Osteocyte (in vitro differentiated cells): ENCODE data around the gene FLACC1. TPM values are rescaled to one million over a fixed set of nuclear protein-coding genes. Genes with fewer than 3 reads are reported as not detected.

Experiments used
- DNase-seq: peaks from one replicate; pipeline ENCODE4 v3.0.0; 2021; ENCODE audit warnings: mixed read lengths; ENCODE audit not compliant: unreplicated experiment; ENCODE audit errors: extremely low spot score
- H3K27ac Mint-ChIP-seq: one replicate; pipeline ENCODE4 v1.8.0; 2021; ENCODE audit warnings: mild to moderate bottlenecking, mixed read lengths; ENCODE audit not compliant: unreplicated experiment
- H3K27me3 Mint-ChIP-seq: one replicate; pipeline ENCODE4 v1.8.0; 2021; ENCODE audit warnings: mixed read lengths; ENCODE audit not compliant: unreplicated experiment
- H3K36me3 Mint-ChIP-seq: one replicate; pipeline ENCODE4 v1.8.0; 2021; ENCODE audit warnings: mixed read lengths; ENCODE audit not compliant: unreplicated experiment
- H3K4me1 Mint-ChIP-seq: one replicate; pipeline ENCODE4 v1.8.0; 2021; ENCODE audit warnings: mixed read lengths; ENCODE audit not compliant: unreplicated experiment
- H3K4me3 Mint-ChIP-seq: one replicate; pipeline ENCODE4 v1.8.0; 2021; ENCODE audit warnings: mild to moderate bottlenecking, moderate library complexity, mixed read lengths; ENCODE audit not compliant: unreplicated experiment
- H3K9me3 Mint-ChIP-seq: one replicate; pipeline ENCODE4 v1.8.0; 2021; ENCODE audit warnings: mixed read lengths; ENCODE audit not compliant: unreplicated experiment
- total RNA-seq: library from RNA; stranded (reverse); gene quantifications from 2 replicates; pipeline ENCODE4 v1.2.1, GENCODE V29; 2021
- TF ChIP-seq, protein P1 (sequence below): fragments of 200-600 bp; sonication (generic); IDR thresholded peaks from 2 replicates; pipeline ENCODE4 v1.5.0; 2021; ENCODE audit warnings: antibody characterized with exemption, mild to moderate bottlenecking, moderate library complexity

Gene FLACC1
- total RNA-seq, 1 donor from 2014 or later: 2.1 TPM

DNA sequence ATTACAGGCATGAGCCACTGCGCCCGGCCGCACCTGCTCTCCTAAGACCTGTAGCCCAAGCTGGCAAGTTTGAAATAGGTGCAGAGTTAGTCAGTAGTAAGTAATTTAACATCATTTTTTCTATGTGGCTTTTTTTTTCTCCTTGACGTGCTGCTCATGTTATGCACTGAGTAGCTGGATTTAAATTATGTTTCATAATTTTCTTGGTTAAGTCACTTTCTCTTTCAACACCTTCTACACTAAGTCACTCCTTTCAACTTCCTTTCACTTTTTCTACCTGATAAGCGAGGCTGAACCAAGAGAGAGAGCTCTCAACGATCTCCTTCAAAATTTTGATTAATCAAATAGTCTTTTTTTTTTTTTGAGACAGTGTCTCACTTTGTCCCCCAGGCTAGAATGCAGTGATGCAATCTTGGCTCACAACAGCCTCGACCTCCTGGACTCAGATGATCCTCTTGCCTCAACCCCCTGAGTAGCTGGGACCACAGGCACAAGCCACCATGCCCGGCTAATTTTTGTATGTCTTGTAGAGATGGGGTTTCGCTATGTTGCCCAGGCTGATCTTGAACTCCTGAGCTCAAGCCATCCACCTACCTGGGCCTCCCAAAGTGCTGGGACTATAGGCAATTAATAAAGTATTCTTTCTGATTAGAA, 83.7 kb downstream of the FLACC1 start:
- TF ChIP-seq, protein P1, sequence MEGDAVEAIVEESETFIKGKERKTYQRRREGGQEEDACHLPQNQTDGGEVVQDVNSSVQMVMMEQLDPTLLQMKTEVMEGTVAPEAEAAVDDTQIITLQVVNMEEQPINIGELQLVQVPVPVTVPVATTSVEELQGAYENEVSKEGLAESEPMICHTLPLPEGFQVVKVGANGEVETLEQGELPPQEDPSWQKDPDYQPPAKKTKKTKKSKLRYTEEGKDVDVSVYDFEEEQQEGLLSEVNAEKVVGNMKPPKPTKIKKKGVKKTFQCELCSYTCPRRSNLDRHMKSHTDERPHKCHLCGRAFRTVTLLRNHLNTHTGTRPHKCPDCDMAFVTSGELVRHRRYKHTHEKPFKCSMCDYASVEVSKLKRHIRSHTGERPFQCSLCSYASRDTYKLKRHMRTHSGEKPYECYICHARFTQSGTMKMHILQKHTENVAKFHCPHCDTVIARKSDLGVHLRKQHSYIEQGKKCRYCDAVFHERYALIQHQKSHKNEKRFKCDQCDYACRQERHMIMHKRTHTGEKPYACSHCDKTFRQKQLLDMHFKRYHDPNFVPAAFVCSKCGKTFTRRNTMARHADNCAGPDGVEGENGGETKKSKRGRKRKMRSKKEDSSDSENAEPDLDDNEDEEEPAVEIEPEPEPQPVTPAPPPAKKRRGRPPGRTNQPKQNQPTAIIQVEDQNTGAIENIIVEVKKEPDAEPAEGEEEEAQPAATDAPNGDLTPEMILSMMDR: no peak
- Mint-ChIP-seq H3K27ac (no peak overlapping the region), H3K4me3 (no peak overlapping the region), H3K27me3 (no peaks in the 10 kb centered on the region), H3K4me1 (no peaks in the 10 kb centered on the region), H3K36me3 (peaks cover 40% of the 10 kb centered on the region), H3K9me3 (no peaks in the 10 kb centered on the region)
- DNase-seq: no peak

DNA sequence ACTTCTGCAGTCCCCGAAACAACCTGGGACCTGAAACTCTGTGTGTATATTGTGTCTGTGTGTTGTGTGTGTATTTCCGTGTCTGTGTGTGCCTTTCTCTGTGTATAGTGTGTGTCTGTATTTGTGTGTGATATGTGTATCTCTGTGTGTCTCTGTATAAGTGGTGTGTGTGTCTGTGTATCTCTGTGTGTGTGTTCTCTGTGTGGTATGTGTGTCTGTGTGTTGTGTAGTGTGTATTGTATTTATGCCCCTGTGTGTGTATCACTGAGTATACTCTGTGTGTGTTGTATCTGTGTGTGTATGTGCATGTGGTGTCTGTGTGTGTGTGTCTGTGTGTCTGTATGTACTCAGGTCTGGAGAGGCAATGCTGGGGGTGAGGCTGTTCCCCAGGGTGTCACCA, 85.2 kb downstream of the FLACC1 start:
- DNase-seq: no peak
- Mint-ChIP-seq H3K36me3 (peaks cover 43% of the 10 kb centered on the region), H3K27ac (no peak overlapping the region), H3K27me3 (no peaks in the 10 kb centered on the region), H3K4me3 (no peak overlapping the region), H3K9me3 (no peaks in the 10 kb centered on the region), H3K4me1 (no peaks in the 10 kb centered on the region)
- TF ChIP-seq, protein P1: no peak

DNA sequence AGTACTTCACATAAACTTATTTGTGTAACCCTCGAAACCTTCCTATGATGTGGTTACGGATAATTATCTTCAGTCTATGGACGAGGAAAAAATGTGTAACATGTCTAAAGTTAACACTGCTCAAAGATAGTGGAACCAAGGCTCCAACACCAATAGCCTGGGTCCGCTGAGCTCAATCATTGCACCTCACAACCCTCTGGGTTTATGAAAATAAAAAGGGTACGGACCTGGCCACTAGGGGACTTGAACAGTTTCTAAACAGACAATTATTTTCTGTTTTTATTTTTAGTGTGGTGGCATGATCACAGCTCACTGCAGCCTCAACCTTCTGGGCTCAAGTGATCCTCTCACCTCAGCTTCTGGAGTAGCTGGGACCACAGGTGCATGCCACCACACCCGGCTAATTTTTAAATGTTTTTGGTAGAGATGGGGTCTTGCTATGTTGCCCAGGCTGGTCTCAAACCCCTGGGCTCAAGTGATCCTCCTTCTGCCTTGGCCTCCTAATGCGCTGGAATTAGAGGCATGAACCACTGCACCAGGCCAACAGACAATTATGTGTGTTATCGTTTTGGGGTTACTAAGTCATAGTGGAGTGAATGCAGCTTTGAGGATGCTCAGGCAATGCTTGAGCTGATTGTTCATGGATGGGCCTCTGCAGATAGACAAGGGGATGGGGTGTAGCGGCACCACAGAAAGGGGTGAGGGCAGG, 86.7 kb downstream of the FLACC1 start:
- H3K4me3 Mint-ChIP-seq: no peak overlapping the region
- H3K4me1 Mint-ChIP-seq: no peaks in the 10 kb centered on the region
- TF ChIP-seq, protein P1: no peak
- DNase-seq: no peak
- peaks cover 40% of the 10 kb centered on the region for H3K36me3 Mint-ChIP-seq
- no peaks in the 10 kb centered on the region for H3K9me3 Mint-ChIP-seq
- H3K27me3 Mint-ChIP-seq: no peaks in the 10 kb centered on the region
- no peak overlapping the region for H3K27ac Mint-ChIP-seq

DNA sequence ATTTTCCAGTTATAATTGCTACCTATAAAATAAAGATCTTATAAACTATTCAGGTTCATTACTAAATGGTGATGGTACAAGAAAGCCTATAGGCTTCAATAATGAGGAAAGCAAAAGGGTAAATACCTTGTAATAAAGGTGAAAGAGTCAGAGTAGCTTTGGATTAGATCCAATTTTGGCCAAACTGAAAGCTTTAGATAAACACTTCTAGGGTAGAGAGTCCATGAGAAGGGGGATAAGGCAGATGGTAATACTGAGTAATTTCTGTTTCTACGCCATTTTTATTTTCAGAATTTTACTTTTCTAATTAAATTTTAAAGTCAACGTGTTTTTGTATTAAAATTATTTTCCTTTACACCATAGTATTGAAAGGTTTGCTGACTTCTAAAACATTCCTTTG, 87.4 kb downstream of the FLACC1 start:
- no peak overlapping the region for H3K27ac Mint-ChIP-seq
- H3K9me3 Mint-ChIP-seq: no peaks in the 10 kb centered on the region
- H3K27me3 Mint-ChIP-seq: no peaks in the 10 kb centered on the region
- no peak for DNase-seq
- no peak overlapping the region for H3K4me3 Mint-ChIP-seq
- peaks cover 33% of the 10 kb centered on the region for H3K36me3 Mint-ChIP-seq
- TF ChIP-seq, protein P1: no peak
- no peaks in the 10 kb centered on the region for H3K4me1 Mint-ChIP-seq

DNA sequence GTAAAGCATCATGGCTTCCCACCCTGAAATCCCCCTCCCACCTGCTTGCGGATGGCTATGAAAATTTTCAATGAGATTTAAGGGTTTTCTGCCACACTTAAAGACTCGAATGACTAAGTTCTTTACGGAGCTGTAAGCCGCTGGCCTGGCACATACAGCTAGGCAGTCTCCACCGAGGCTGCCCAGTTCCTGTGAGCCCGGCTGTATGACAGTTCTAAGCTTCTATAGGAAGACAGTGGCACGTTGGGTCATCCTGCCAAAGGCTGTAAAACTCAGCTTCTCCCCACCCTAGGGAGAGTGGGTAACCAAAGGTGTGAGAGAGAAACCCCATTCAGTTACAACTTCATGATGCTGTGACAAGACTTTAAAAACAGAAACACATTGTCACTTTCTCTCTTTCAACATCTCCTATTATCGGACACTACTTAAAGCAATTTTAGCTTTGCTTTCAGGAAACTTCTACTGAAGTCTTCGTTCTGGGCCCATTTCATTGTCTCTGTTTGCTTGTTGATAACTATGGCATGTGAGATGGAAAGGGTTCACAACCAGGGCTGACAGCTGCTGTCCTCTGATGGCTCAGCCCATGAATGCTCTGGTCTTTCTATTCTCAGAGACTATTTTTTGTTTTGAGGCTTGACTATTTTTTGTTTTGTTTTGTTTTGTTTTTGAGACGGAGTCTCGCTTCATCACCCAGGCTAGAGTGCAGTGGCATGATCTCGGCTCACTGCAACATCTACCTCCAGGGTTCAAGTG, 89.7 kb downstream of the FLACC1 start:
- DNase-seq: no peak
- no peaks in the 10 kb centered on the region for H3K27me3 Mint-ChIP-seq
- peaks cover 23% of the 10 kb centered on the region for H3K36me3 Mint-ChIP-seq
- H3K9me3 Mint-ChIP-seq: no peaks in the 10 kb centered on the region
- no peak overlapping the region for H3K27ac Mint-ChIP-seq
- TF ChIP-seq, protein P1: no peak
- no peak overlapping the region for H3K4me3 Mint-ChIP-seq
- peaks cover 9% of the 10 kb centered on the region for H3K4me1 Mint-ChIP-seq
